OCI-LY7 (cell line): Measurements from ENCODE around the gene ZNRF1. TPM values are rescaled to one million over a fixed set of nuclear protein-coding genes. Genes with fewer than 3 reads are reported as not detected.

ENCODE experiments used
- BruUV-seq: library from RNA; stranded (reverse); fragments of 400-500 nt; replicated peaks from 2 replicates; lab custom pipeline; 2021; lab: Mats Ljungman, UMichigan
- CTCF ChIA-PET: fragments of 300-600 bp; sonication (Branson Sonifier 250); formaldehyde crosslinking; loops from one replicate; lab custom pipeline; 2022; ENCODE audit warnings: antibody characterized with exemption; ENCODE audit not compliant: unreplicated experiment; lab: Charles Lee
- POLR2A ChIA-PET: fragments of 300-600 bp; sonication (Branson Sonifier 250); formaldehyde crosslinking; loops from one replicate; lab custom pipeline; 2022; ENCODE audit warnings: antibody characterized with exemption; lab: Charles Lee
- DNase-seq: peaks from one replicate; pipeline ENCODE4 v3.0.0-alpha.2; 2015; ENCODE audit warnings: low spot score
- H2AFZ ChIP-seq: fragments of 200-600 bp; sonication (generic), shearing (Covaris generic); 2 replicates; pipeline ENCODE4 v1.6.1; 2014; ENCODE audit warnings: mild to moderate bottlenecking, antibody characterized with exemption, low read length, moderate library complexity
- H3K27ac ChIP-seq: fragments of 200-600 bp; sonication (generic); 2 replicates; pipeline ENCODE4 v1.5.1; 2014; ENCODE audit warnings: mixed run types, low read depth, mild to moderate bottlenecking, moderate library complexity, low read length, inconsistent platforms; ENCODE audit not compliant: poor library complexity, severe bottlenecking
- H3K36me3 ChIP-seq: fragments of 200-600 bp; sonication (generic); 2 replicates; pipeline ENCODE4 v1.6.1; 2014; ENCODE audit warnings: mild to moderate bottlenecking, antibody characterized with exemption, low read length, moderate library complexity, mixed read lengths; ENCODE audit not compliant: insufficient read depth
- H3K4me1 ChIP-seq: fragments of 200-600 bp; sonication (generic); 2 replicates; pipeline ENCODE4 v1.5.1; 2014; ENCODE audit warnings: mild to moderate bottlenecking, low read length; ENCODE audit not compliant: insufficient read depth, poor library complexity, severe bottlenecking
- H3K4me2 ChIP-seq: fragments of 200-600 bp; sonication (generic); 2 replicates; pipeline ENCODE4 v1.6.1; 2014; ENCODE audit warnings: mild to moderate bottlenecking, low read length
- H3K4me3 ChIP-seq: fragments of 200-600 bp; sonication (generic); 2 replicates; pipeline ENCODE4 v1.5.1; 2014; ENCODE audit warnings: mild to moderate bottlenecking, low read depth, low read length; ENCODE audit not compliant: poor library complexity, severe bottlenecking
- H3K79me2 ChIP-seq: fragments of 200-600 bp; sonication (generic); 2 replicates; pipeline ENCODE4 v1.6.1; 2016; ENCODE audit warnings: low read depth, mild to moderate bottlenecking, low read length, moderate library complexity, mixed read lengths; ENCODE audit not compliant: insufficient read depth
- H3K9me2 ChIP-seq: fragments of 200-600 bp; sonication (generic); 2 replicates; pipeline ENCODE4 v1.6.1; 2016; ENCODE audit warnings: mild to moderate bottlenecking, low read length, mixed read lengths; ENCODE audit not compliant: insufficient read depth
- H3K9me3 ChIP-seq: fragments of 200-600 bp; sonication (generic); 2 replicates; pipeline ENCODE4 v1.6.1; 2014; ENCODE audit warnings: mild to moderate bottlenecking, mixed run types, low read length, mixed read lengths
- H4K20me1 ChIP-seq: fragments of 200-600 bp; sonication (generic); 2 replicates; pipeline ENCODE4 v1.6.1; 2014; ENCODE audit warnings: mild to moderate bottlenecking, antibody characterized with exemption, low read length, moderate library complexity, mixed read lengths; ENCODE audit not compliant: insufficient read depth
- CTCF ChIP-seq: fragments of 200-600 bp; sonication (generic); conservative IDR thresholded peaks from 2 replicates; pipeline ENCODE4 v1.5.1; 2014; ENCODE audit warnings: mild to moderate bottlenecking, antibody characterized with exemption, low read length, moderate library complexity, mixed read lengths
- EZH2phosphoT487 ChIP-seq: fragments of 200-600 bp; sonication (generic); IDR thresholded peaks from 2 replicates; pipeline ENCODE4 v1.6.1; 2018; ENCODE audit warnings: low read depth, borderline replicate concordance, mild to moderate bottlenecking, mixed run types, antibody characterized with exemption, low read length, moderate library complexity, mixed read lengths
- intact Hi-C: fragments of 100-400 bp; cut with micrococcal nuclease; formaldehyde crosslinking; loops from one replicate; pipeline ENCODE4 v1.10.0; 2022; ENCODE audit not compliant: unreplicated experiment
- total RNA-seq, 2 experiments: library from RNA; depleted of rRNA in 1 of 2; stranded (reverse); fragments of >200 nt in 1 of 2; shearing (Covaris generic) in 1 of 2; gene quantifications; 2 replicates each; pipeline ENCODE4 v1.2.3, GENCODE V29; 2014 to 2022

ZNRF1 gene
- total RNA-seq, 2 experiments from 2014 or later: 11.8 to 23.7 TPM

GRCh38 chr16:75147968-75148310, 149.1 kb downstream of the ZNRF1 start:
- H3K9me3 ChIP-seq: peaks cover 26% of the 10 kb centered on the region
- H4K20me1 ChIP-seq: 0 out of 2 replicates have a peak, but pooled peaks cover 3% of the 10 kb centered on the region
- peak overlapping the region; percentile 94; the same call in 1 of the 2 replicates for H3K4me2 ChIP-seq
- no peaks in the 10 kb centered on the region for H3K9me2 ChIP-seq
- intact Hi-C loops: no loop called here
- peaks cover 27% of the 10 kb centered on the region for H3K36me3 ChIP-seq
- no TSS peak for BruUV-seq
- no peak overlapping the region for H3K27ac ChIP-seq
- peaks cover 41% of the 10 kb centered on the region for H3K79me2 ChIP-seq
- CTCF ChIA-PET: no interaction called here
- peak overlapping the region; percentile 65; the same call in 1 of the 2 replicates for H2AFZ ChIP-seq
- H3K4me3 ChIP-seq: peak overlapping the region; percentile 79
- no peak for TF ChIP-seq EZH2phosphoT487
- TF ChIP-seq CTCF: no peak
- H3K4me1 ChIP-seq: peaks cover 9% of the 10 kb centered on the region
- POLR2A ChIA-PET: interaction anchor here (0.6 kb wide), 1 partner anchor 308 kb away, joined by 3 read pairs; no protein-coding TSS in a partner anchor
- no peak for DNase-seq

GRCh38 chr16:75148311-75149195, 149.7 kb downstream of the ZNRF1 start, which contains the start of gene ZFP1:
Gene ZFP1, plus strand, starts transcription at chr16:75148524. Its CDS starts 4,428 bp downstream, at chr16:75152952.
- peaks cover 33% of the 10 kb centered on the region for H3K36me3 ChIP-seq
- POLR2A ChIA-PET: interaction anchor here (0.6 kb wide), 1 partner anchor 307 kb away, joined by 3 read pairs; no protein-coding TSS in a partner anchor
- no TSS peak for BruUV-seq
- H4K20me1 ChIP-seq: 0 out of 2 replicates have a peak, but pooled peaks cover 3% of the 10 kb centered on the region
- peak within 1 kb of the TSS; percentile 72 for H3K27ac ChIP-seq
- H2AFZ ChIP-seq: peak within 1 kb of the TSS; percentile 65
- H3K4me2 ChIP-seq: peak within 1 kb of the TSS; percentile 94
- H3K4me3 ChIP-seq: peak within 1 kb of the TSS; percentile 79
- H3K9me3 ChIP-seq: peaks cover 32% of the 10 kb centered on the region
- intact Hi-C loops: no loop called here
- CTCF ChIA-PET: no interaction called here
- TF ChIP-seq EZH2phosphoT487: no peak
- DNase-seq: peak; percentile 97
- H3K9me2 ChIP-seq: no peaks in the 10 kb centered on the region
- peaks cover 9% of the 10 kb centered on the region for H3K4me1 ChIP-seq
- peaks cover 46% of the 10 kb centered on the region for H3K79me2 ChIP-seq

- no peak overlapping the region for H3K4me2 ChIP-seq
- H3K9me3 ChIP-seq: peaks cover 37% of the 10 kb centered on the region
- intact Hi-C loops: no loop called here
- peaks cover 9% of the 10 kb centered on the region for H3K4me1 ChIP-seq
- no peak overlapping the region for H3K4me3 ChIP-seq
- peaks cover 64% of the 10 kb centered on the region for H3K36me3 ChIP-seq
- no peak overlapping the region for H3K27ac ChIP-seq
- no peaks in the 10 kb centered on the region for H3K9me2 ChIP-seq
- no peak for DNase-seq
- 0 out of 2 replicates have a peak, but pooled peaks cover 3% of the 10 kb centered on the region for H4K20me1 ChIP-seq
- BruUV-seq: no TSS peak
- ChIA-PET POLR2A (no interaction called here), CTCF (no interaction called here)
- TF ChIP-seq CTCF (no peak), EZH2phosphoT487 (no peak)
- H3K79me2 ChIP-seq: peaks cover 50% of the 10 kb centered on the region
- H2AFZ ChIP-seq: no peak overlapping the region
Measured at GRCh38 chr16:75151798-75152197, 153.0 kb downstream of the ZNRF1 start.
